Embryonic facial prominence (tissue), 1 donor: ENCODE data around the gene CDK10.
A peak's percentile ranks its signal among the peaks of the same experiment; 100 is the strongest.
"Not testable (repeated sequence)": the region's sequence is repeated elsewhere in the genome, so short reads cannot be mapped to it uniquely, and the experiment has no call there.

Source experiments
- DNase-seq: peaks from one replicate; pipeline ENCODE4 v3.0.0-alpha.2; 2016; ENCODE audit errors: extremely low spot score

The CDK10 gene

GRCh38 chr16:89686520-89687091, at the start of gene CDK10:
CDK10 (plus strand) TSS chr16:89686689; CDS start chr16:89686711, 22 bp downstream.
- DNase-seq = peak; percentile 83

DNA sequence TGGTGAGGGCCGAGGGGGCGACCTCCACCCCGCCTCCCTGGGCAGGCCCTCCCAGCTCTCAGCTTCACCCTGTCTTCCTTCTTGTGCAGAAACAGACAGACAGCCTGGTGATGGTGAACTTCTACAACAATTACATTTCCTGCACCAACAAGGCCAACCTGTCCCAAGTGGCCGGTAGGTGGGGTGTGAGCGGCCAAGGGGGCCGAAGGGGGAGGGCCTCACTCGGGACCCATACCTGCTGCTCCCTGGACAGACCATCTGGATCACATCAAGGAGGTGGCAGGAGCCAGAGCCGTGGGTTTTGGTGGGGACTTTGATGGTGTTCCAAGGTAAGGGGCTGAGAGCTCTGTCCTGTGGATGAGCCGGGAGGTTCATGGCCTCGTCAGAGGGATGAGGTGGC, 49.1 kb upstream of the CDK10 start:
- no peak for DNase-seq

DNA sequence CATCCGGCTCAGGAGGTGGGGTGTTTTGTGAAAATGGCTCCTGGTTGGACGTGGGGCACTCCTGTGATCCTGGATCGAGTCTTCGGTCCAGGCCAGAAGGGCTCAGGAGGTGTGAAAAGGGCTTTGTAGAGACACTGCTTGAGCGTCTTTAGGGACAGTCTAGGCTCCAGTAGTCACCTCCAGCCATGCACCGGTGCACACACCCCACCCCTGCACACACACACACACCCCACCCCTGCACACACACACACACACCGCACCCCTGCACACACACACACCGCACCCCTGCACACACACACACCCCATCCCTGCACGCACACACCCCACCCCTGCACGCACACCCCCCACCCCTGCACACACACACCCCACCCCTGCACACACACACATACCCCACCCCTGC, 48.0 kb upstream of the CDK10 start:
- DNase-seq = no peak

DNA sequence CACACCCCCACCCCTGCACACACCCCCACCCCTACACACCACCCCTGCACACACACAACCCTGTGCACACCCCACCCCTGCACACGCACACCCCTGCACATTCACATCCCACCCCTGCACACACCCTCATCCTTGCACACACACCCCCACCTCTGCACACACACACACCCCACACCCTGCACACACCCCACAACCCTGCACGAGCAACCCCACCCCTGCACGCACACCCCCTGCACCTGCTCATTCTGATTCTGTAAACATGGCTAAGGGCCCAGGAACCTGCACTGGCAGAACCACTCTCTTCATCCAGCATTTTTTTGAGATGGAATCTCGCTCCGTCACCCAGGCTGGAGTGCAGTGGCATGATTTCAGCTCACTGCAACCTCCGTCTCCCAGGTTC, 47.1 kb upstream of the CDK10 start:
- no peak for DNase-seq

GRCh38 chr16:89641458-89642119, 44.9 kb upstream of the CDK10 start:
- DNase-seq = no peak

DNA sequence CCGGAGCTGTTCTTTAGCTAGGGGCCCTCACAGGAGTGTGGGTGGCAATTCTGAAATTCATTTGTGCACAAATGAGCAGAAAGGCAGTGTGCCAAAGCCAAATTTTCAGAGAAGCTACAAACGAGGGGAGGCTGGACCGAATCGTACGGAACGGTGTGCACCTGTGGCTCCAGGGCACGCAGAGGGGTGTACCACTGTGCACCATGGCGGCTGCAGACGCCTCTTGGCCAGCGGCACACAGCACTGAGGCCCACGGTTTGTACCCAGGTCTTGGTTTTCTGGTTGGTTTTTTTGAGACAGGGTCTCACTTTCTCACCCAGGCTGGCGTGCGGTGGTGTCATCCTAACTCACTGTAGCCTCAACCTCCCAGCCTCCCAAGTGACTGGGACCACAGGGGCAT, 43.9 kb upstream of the CDK10 start:
- no peak for DNase-seq

DNA sequence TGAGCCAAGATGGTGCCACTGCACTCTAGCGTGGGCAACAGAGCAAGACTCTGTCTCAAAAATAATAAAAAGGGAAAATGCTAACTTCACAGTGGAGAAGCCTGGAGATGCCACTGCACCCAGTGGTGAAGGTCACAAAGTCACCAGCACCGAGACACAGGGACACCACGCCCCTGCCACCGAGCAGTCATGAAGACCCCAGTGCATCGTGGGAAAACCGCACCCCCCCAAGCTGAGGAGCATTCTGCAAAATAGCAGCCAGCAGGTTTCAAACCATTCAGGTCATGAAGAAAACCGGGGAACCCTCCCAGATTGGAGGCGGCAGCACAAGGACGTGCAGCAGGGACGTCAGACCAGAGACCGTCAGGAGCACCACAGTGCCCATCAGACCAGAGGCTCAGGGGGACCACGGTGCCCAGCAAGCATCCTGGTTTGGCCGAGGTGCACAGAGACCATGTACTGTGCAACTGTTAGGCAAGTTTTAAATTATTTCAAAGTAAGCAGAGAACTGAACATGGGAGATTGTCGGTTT, 42.7 kb upstream of the CDK10 start:
- DNase-seq = no peak

DNA sequence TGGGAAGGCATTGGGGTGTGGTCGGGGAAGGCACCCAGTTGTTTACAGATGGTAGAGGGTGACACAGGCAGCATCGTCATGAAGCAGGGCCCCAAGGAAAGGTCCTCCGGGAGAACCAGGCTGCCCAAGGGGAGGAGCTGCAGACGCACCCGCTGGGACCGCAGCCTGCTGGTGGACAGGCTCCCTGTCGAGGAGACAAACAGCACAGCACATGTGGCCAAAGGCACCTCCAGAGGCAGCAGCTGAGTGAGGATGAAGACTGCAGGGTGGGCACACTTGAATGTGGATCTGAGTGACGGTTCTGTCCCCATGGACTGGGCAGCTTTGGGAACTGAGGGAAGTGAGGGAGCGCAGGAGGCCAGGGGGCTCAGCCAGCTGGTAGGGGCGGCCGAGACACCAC, 41.4 kb upstream of the CDK10 start:
- no peak for DNase-seq

GRCh38 chr16:89646270-89646669, 40.2 kb upstream of the CDK10 start:
- no peak for DNase-seq

GRCh38 chr16:89646906-89647305, 39.6 kb upstream of the CDK10 start:
- no peak for DNase-seq

DNA sequence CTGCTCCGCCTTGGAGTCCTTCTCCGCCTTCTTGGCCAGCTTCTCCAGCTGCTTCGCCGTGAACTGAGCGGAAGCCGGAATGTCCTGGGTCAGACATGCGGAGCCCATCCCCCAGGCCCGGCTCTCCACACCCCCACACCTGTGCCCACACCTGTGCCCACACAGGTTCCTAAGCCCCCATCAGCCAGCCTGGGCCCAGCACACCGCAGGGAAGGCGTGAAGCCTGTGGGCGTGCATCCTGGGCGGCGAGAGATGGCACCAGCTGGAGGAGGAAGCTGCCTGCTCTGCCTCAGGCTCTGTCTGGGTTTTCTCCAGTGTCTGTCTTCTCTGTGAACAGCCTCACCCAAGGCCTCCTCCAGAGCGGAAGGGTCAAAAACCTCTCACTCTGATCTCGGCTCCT, 34.9 kb upstream of the CDK10 start:
- DNase-seq = no peak

- no peak for DNase-seq
Measured at GRCh38 chr16:89653656-89654295, 32.7 kb upstream of the CDK10 start.

DNA sequence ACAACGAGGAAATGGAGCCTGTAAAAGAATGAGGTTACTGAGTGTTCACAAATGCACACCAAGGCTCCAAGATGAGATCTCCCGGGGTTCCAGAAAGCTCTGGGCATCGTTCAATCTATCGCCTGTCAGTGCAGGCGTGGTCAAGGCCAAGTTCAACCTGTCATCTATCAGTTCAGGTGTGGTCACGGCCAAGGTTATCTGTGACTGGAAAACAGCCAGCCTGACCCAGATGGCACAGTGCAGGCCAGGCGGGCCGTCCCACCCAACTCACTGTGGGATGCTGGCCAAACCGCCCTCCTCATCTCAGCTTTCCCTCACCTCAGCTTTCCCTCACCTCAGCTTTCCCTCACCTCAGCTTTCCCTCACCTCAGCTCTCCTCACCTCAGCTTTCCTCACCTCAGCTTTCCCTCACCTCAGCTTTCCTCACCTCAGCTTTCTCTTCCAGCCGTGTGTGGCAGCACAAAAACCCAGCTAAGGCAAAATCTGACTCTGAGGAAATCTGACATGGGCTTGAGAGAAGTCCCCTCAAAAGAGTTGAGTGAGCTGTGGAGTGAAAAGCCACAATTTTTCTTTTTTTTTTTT, 31.3 kb upstream of the CDK10 start:
- DNase-seq = no peak

DNA sequence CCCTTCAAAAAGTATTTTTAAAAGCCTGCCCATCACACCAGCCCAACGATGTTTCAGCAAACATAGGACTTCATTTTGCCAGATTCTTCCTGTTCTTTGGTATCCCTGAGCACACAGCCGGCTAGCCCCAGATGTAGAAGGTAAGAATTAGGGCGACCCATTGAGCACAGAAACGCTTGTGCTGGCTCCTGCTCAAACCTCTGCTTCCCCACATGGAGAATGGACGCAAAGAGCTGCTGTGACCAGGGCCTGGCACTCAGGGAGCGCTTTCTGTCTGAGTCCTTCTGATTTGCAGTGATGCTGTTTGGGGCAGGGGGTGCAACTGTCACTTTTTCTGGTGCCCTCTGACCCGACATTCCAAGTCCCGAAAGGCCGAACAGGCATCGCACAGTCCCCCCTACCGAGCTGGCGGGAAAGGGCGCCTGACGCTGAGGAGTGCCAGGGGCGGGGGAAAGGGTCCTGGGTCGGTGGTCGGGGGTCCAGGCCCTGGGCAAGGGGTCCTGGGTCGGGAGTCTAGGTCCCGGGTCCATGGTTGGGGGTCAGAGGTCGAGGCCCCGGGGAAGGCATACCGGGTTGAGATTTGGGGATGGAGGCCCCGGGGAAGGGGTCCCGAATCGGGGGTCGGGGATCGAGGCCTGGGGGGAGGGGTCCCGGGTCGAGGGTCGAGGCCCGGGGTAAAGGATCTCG, 29.9 kb upstream of the CDK10 start:
- DNase-seq = no peak

- DNase-seq = peak; percentile 74
Measured at GRCh38 chr16:89657442-89658220, 28.9 kb upstream of the CDK10 start, which contains the start of the genes CHMP1A and SPATA33. CHMP1A (minus strand) TSS chr16:89657708; CDS start chr16:89657588, 120 bp downstream. SPATA33 (plus strand) TSS chr16:89657836; CDS start chr16:89657912, 76 bp downstream.

- DNase-seq = no peak
Measured at GRCh38 chr16:89658221-89658879, 28.1 kb upstream of the CDK10 start.

DNA sequence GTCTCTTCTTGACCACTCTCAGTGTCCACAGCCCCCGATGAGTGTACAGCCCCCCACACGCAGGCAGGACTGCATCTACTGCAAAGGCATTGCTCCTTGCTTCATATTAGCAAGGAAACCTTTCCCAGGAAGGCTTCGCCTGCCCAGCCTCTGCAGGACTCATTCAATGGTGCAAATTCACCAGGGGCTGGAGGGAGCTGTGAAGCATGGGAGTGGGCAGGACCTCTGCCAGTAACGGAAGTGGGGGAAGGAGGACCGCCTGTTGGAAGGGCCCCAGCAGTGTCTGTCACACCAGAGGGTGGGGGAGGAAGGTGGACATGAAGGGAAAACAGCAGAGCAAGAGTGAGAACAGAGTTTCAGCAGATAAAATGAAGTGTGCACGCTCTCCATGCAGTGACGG, 26.3 kb upstream of the CDK10 start:
- no peak for DNase-seq

DNA sequence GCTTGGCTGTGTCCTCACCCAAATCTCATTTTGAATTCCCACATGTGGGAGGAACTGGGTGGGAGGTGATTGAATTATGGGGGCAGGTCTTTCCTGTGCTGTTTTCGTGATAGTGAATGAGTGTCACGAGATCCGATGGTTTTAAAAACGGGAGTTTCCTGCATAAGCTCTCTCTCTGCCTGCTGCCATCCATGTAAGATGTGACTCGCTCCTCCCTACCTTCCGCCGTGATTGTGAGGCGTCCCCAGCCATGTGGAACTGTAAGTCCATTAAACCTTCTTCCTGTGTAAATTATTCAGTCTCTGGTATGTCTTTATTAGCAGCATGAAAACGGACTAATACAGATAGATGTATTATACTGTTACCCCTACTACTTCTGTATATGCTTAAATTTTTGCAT, 25.3 kb upstream of the CDK10 start:
- DNase-seq = no peak

DNA sequence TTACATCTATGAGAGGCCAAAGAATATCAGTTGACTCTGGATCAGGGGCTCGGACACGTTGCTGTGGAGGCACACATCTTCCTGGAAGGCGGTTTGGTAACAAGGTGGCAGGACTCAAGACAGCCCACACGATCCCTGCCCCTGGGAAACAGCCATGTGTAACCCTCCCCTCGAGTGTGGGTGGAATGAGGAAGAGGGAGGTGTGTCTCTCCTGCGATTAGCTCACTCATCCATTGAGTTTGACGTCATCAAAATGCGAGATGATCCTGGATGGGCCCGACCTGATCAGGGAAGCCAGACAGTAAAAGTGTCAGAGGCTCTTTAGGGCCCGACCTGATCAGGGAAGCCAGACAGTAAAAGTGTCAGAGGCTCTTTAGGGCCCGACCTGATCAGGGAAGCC, 22.3 kb upstream of the CDK10 start:
- DNase-seq = not testable (repeated sequence)

- not testable (repeated sequence) for DNase-seq
Measured at GRCh38 chr16:89667000-89667399, 19.5 kb upstream of the CDK10 start.

- no peak for DNase-seq
Measured at GRCh38 chr16:89667633-89668032, 18.9 kb upstream of the CDK10 start.
